K562 (cell line): ENCODE results near the gene ARID3B. TPM values are rescaled to one million over a fixed set of nuclear protein-coding genes. Genes with fewer than 3 reads are reported as not detected.

Experiments used
- ATAC-seq: fragments of 200-7000 bp; cut with Tn5 transposase; 3 replicates; pipeline ENCODE4 v1.9.1; 2020; ENCODE audit warnings: moderate library complexity
- BruUV-seq: library from RNA; stranded (reverse); fragments of 400-500 nt; replicated peaks from 2 replicates; lab custom pipeline; 2021; lab: Mats Ljungman, UMichigan
- CTCF ChIA-PET: fragments of 300-600 bp; formaldehyde crosslinking; extraction: SDS; loops from one replicate; lab custom pipeline; 2021; ENCODE audit warnings: low intra/inter-chr PET ratio; lab: Yijun Ruan, JAX
- POLR2A ChIA-PET: fragments of 300-600, 350-650 bp; sonication (Branson Sonifier 250); formaldehyde crosslinking; extraction: SDS; loops from one replicate; lab custom pipeline; 2021; ENCODE audit warnings: antibody characterized with exemption, inconsistent platforms; lab: Yijun Ruan, JAX
- DNase-seq, 4 experiments: peaks; one replicate each; pipeline versions ENCODE4 v3.0.0 to v3.0.0-alpha.2; 2011 to 2018; ENCODE audit warnings: low spot score in 3 of 4, mixed read lengths in 3 of 4; ENCODE audit errors: extremely low read depth in 1 of 4
- FAIRE-seq: peaks from 2 replicates; lab custom pipeline; 2011; peaks lifted over from hg19 to GRCh38; lab: Jason Lieb, UNC
- H2AFZ ChIP-seq: 2 replicates; pipeline ENCODE4 v1.6.0; 2011; ENCODE audit warnings: low read depth, low read length, control low read depth, inconsistent platforms
- H3K27ac ChIP-seq: fragments of 200-600 bp; 3 replicates; pipeline ENCODE4 v1.8.0; 2011; ENCODE audit warnings: low read depth, mild to moderate bottlenecking, control low read depth, inconsistent platforms, low read length, moderate library complexity, mixed read lengths; ENCODE audit errors: extremely low read depth
- H3K27me3 ChIP-seq, 2 experiments: fragments of 300-600 bp in 1 of 2; 2 replicates in 1 of 2; 3 replicates in 1 of 2; pipeline versions ENCODE4 v1.6.0 to v1.8.0; 2011; ENCODE audit warnings: inconsistent platforms in 2 of 2, low read length in 2 of 2, mild to moderate bottlenecking in 1 of 2, mixed read lengths in 1 of 2, moderate library complexity in 1 of 2; ENCODE audit not compliant: control insufficient read depth in 2 of 2, insufficient read depth in 2 of 2
- H3K36me3 ChIP-seq: fragments of 300-600 bp; 3 replicates; pipeline ENCODE4 v1.8.0; 2011; ENCODE audit warnings: mild to moderate bottlenecking, low read length, inconsistent platforms; ENCODE audit not compliant: control insufficient read depth, insufficient read depth
- H3K4me1 ChIP-seq, 2 experiments: fragments of 200-600 bp in 1 of 2; replicated peaks in 1 of 2; 2 replicates in 1 of 2; 3 replicates in 1 of 2; pipeline versions ENCODE4 v1.5.1 to v1.8.0; 2011; ENCODE audit warnings: inconsistent platforms in 2 of 2, low read length in 2 of 2, mild to moderate bottlenecking in 1 of 2, mixed read lengths in 1 of 2, moderate library complexity in 1 of 2; ENCODE audit not compliant: control insufficient read depth in 2 of 2, insufficient read depth in 2 of 2
- H3K4me2 ChIP-seq: 2 replicates; pipeline ENCODE4 v1.6.1; 2011; ENCODE audit warnings: low read length, control low read depth, inconsistent platforms, mixed read lengths; ENCODE audit not compliant: insufficient read depth
- H3K4me3 ChIP-seq: fragments of 200-600 bp; sonication (generic), shearing (Covaris generic); 2 replicates; pipeline ENCODE4 v1.5.1; 2016; ENCODE audit warnings: control low read depth, inconsistent platforms
- H3K79me2 ChIP-seq: fragments of 200-600 bp; 3 replicates; pipeline ENCODE4 v1.8.0; 2011; ENCODE audit warnings: low read length, inconsistent platforms; ENCODE audit not compliant: control insufficient read depth, insufficient read depth
- H3K9ac ChIP-seq, 2 experiments: 2 replicates each; pipeline versions ENCODE4 v1.6.0 to v1.6.1; 2011; ENCODE audit warnings: low read depth in 2 of 2, low read length in 2 of 2, control low read depth in 1 of 2, inconsistent platforms in 1 of 2, mild to moderate bottlenecking in 1 of 2, mixed read lengths in 1 of 2; ENCODE audit not compliant: insufficient read depth in 1 of 2
- H3K9me1 ChIP-seq: one replicate; pipeline ENCODE4 v1.6.0; 2011; ENCODE audit warnings: inconsistent platforms, mild to moderate bottlenecking, low read length, moderate library complexity; ENCODE audit not compliant: control insufficient read depth, insufficient read depth
- H3K9me3 ChIP-seq: replicated peaks from 2 replicates; pipeline ENCODE4 v1.5.1; 2011; ENCODE audit warnings: low read depth, low read length, inconsistent platforms; ENCODE audit not compliant: control insufficient read depth, insufficient read depth
- H4K20me1 ChIP-seq: replicated peaks from 2 replicates; pipeline ENCODE4 v1.6.1; 2011; ENCODE audit warnings: low read length, inconsistent platforms, mixed read lengths; ENCODE audit not compliant: control insufficient read depth, insufficient read depth
- GATA2 ChIP-seq: sonication (generic); formaldehyde crosslinking; IDR thresholded peaks from 2 replicates; pipeline ENCODE4 v1.4.0; 2020; ENCODE audit warnings: mild to moderate bottlenecking, missing genetic modification reagents
- NBN ChIP-seq: fragments of 450-650 bp; IDR thresholded peaks from 2 replicates; pipeline ENCODE4 v1.6.1; 2016; ENCODE audit warnings: low read depth, mild to moderate bottlenecking
- PHB2 ChIP-seq: fragments of 450-650 bp; IDR thresholded peaks from 2 replicates; pipeline ENCODE4 v1.6.1; 2017; ENCODE audit warnings: low read depth
- SIRT6 ChIP-seq: IDR thresholded peaks from one replicate; pipeline ENCODE4 v1.6.1; 2012; ENCODE audit warnings: low read depth, mild to moderate bottlenecking, control low read depth, inconsistent platforms, low read length, moderate library complexity
- SRSF9 ChIP-seq: fragments of 200-400 bp; formaldehyde crosslinking; IDR thresholded peaks from 2 replicates; pipeline ENCODE4 v1.6.1; 2017; ENCODE audit warnings: low read depth, low read length, borderline replicate concordance
- in situ Hi-C: fragments of 300-500 bp; cut with MboI; formaldehyde crosslinking; loops from 4 replicates; pipeline ENCODE4 v1.15.0; 2018; ENCODE audit warnings: inconsistent platforms, mixed read lengths
- intact Hi-C: fragments of 100-400 bp; cut with micrococcal nuclease; formaldehyde crosslinking; loops from 2 replicates; pipeline ENCODE4 v1.14.2; 2022
- polyA plus RNA-seq, 8 experiments: library from polyadenylated mRNA; depleted of rRNA in 4 of 8; stranded (reverse) in 5 of 8; unstranded in 3 of 8; fragments of >200 nt; fragmentation: Nextera tagmentation in 2 of 8; fragmentation: Illumina TruSeq in 1 of 8; extraction: Ambion mirVana in 2 of 8; extraction: Trizol in 1 of 8; gene quantifications; 2 replicates each; pipeline versions ENCODE4 v1.2.1 to v1.2.3, GENCODE V29; 2011 to 2014; ENCODE audit warnings: inconsistent platforms in 1 of 8, missing spikeins in 1 of 8
- total RNA-seq, 7 experiments: library from RNA; depleted of rRNA in 6 of 7; stranded (reverse); fragments of >200 nt in 6 of 7; fragmentation: Illumina TruSeq in 2 of 7; extraction: Trizol in 2 of 7; gene quantifications; 2 replicates each; pipeline versions ENCODE4 v1.2.1 to v1.2.3, GENCODE V29; 2011 to 2021; ENCODE audit warnings: low replicate concordance in 1 of 7

ARID3B gene
- total and polyA plus RNA-seq, 9 of the 15 experiments (the other 6 are each of a cell fraction or from before 2014, with no cell fraction given): 0.32 to 15.1 (median 7.1) TPM

DNA sequence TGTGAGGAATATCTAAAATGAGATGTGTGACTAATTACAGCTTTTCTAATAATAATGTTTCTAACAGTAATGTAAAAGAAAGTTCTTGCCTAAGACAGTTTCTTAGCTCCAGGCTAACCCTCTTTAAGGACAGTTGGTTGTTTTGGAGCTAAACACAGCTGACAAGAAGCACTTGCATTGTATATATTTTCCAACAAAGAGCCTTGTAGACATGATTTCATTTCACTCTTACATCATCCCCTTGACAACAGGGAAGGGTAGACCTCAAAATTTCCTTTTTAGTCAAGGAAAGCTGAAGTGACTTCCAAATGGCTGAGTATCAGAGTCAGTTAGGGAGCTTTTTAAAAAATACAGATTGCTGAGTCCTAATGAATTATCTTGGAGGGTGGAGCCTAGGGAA is 4.1 kb downstream of the ARID3B start:
- Histone ChIP-seq H3K4me2 (no peak overlapping the region), H3K36me3 (peaks cover 22% of the 10 kb centered on the region; the same call in 2 of the 3 replicates), H3K4me3 (no peak overlapping the region), H3K27me3 (no peaks in the 10 kb centered on the region), H3K4me1 (peaks cover 17 to 28% of the 10 kb centered on the region in 2 experiments), H3K9me3 (no peaks in the 10 kb centered on the region), H2AFZ (no peak overlapping the region), H3K79me2 (peaks cover 43% of the 10 kb centered on the region), H3K9me1 (no peaks in the 10 kb centered on the region), H4K20me1 (peaks cover 54% of the 10 kb centered on the region), H3K27ac (no peak overlapping the region), H3K9ac (no peak overlapping the region)
- FAIRE-seq: no peak
- no TSS peak for BruUV-seq
- ATAC-seq: no peak
- TF ChIP-seq SRSF9 (no peak), SIRT6 (no peak), PHB2 (no peak), NBN (no peak), GATA2 (CRISPR knock-in tag) (no peak)
- no peak for DNase-seq
- in situ Hi-C loops (loop anchor here (5.0 kb wide), 1 partner anchor 67 kb away; no protein-coding TSS in a partner anchor), intact Hi-C loops (loop anchor here (5.0 kb wide), 1 partner anchor 52 kb away; no protein-coding TSS in a partner anchor)
- ChIA-PET POLR2A (interaction anchor here (0.6 to 1.9 kb wide), 5 partner anchors 14 to 153 kb away, joined by 3 to 8 read pairs (median 5); partner anchors contain the start of gene CLK3), CTCF (no interaction called here)
